H1 (cell line): Measurements from ENCODE around the gene GALNT4. TPM values are rescaled to one million over a fixed set of nuclear protein-coding genes. Genes with fewer than 3 reads are reported as not detected.

Experiments used
- CTCF ChIA-PET: fragments of 300-600 bp; sonication (Branson Sonifier 250); formaldehyde crosslinking; loops from one replicate; lab custom pipeline; 2021; ENCODE audit not compliant: partially characterized antibody; lab: Charles Lee
- POLR2A ChIA-PET: fragments of 300-600 bp; sonication (Branson Sonifier 250); formaldehyde crosslinking; loops from one replicate; lab custom pipeline; 2021; ENCODE audit warnings: inconsistent platforms; ENCODE audit not compliant: partially characterized antibody; lab: Charles Lee
- DNase-seq, 2 experiments: peaks; one replicate each; pipeline versions ENCODE4 v3.0.0 to v3.0.0-alpha.2; 2010 to 2022; ENCODE audit warnings: low spot score in 2 of 2, low read depth in 1 of 2, mixed read lengths in 1 of 2
- FAIRE-seq: peaks from 2 replicates; lab custom pipeline; 2011; peaks lifted over from hg19 to GRCh38; lab: Jason Lieb, UNC
- H2AFZ ChIP-seq: 2 replicates; pipeline ENCODE4 v1.8.1; 2012; ENCODE audit warnings: low read length, inconsistent platforms
- H2AK5ac ChIP-seq: 2 replicates; pipeline ENCODE4 v1.6.1; 2013; ENCODE audit warnings: low read depth, low read length
- H2BK120ac ChIP-seq: replicated peaks from 2 replicates; pipeline ENCODE3; 2013; ENCODE audit warnings: low read depth, low read length, inconsistent platforms
- H2BK12ac ChIP-seq: 2 replicates; pipeline ENCODE4 v1.6.1; 2013; ENCODE audit warnings: low read depth, low read length
- H2BK15ac ChIP-seq: 2 replicates; pipeline ENCODE4 v1.6.1; 2013; ENCODE audit warnings: low read length
- H2BK20ac ChIP-seq: 2 replicates; pipeline ENCODE4 v1.6.1; 2013; ENCODE audit warnings: low read length
- H2BK5ac ChIP-seq: 2 replicates; pipeline ENCODE4 v1.6.1; 2013; ENCODE audit warnings: low read depth, low read length
- H3K14ac ChIP-seq: 2 replicates; pipeline ENCODE4 v1.6.1; 2013; ENCODE audit warnings: inconsistent platforms; ENCODE audit not compliant: insufficient read length
- H3K18ac ChIP-seq: 2 replicates; pipeline ENCODE4 v1.6.1; 2013; ENCODE audit warnings: low read length; ENCODE audit errors: extremely low read depth
- H3K23ac ChIP-seq: 2 replicates; pipeline ENCODE4 v1.6.1; 2013; ENCODE audit warnings: inconsistent platforms; ENCODE audit not compliant: insufficient read length
- H3K23me2 ChIP-seq: 2 replicates; pipeline ENCODE4 v1.6.1; 2013; ENCODE audit warnings: low read depth, low read length
- H3K27ac ChIP-seq: 2 replicates; pipeline ENCODE4 v1.6.1; 2011; ENCODE audit warnings: low read depth, low read length, inconsistent platforms
- H3K27me3 ChIP-seq, 4 experiments: replicated peaks in 1 of 4; 1 replicate in 1 of 4; 2 replicates in 3 of 4; pipeline versions ENCODE4 v1.6.1 to v1.8.1; 2011 to 2013; ENCODE audit warnings: low read length in 3 of 4, mild to moderate bottlenecking in 3 of 4, inconsistent platforms in 2 of 4, mixed read lengths in 2 of 4, moderate library complexity in 1 of 4; ENCODE audit not compliant: control insufficient read depth in 3 of 4, insufficient read depth in 3 of 4; ENCODE audit errors: extremely low read depth in 1 of 4
- H3K36me3 ChIP-seq, 4 experiments: 2 replicates each; pipeline versions ENCODE4 v1.6.1 to v1.8.1; 2011 to 2013; ENCODE audit warnings: mild to moderate bottlenecking in 4 of 4, low read length in 3 of 4, moderate library complexity in 2 of 4, control low read depth in 1 of 4, inconsistent platforms in 1 of 4; ENCODE audit not compliant: insufficient read depth in 4 of 4, control insufficient read depth in 2 of 4
- H3K4ac ChIP-seq: replicated peaks from 2 replicates; pipeline ENCODE3; 2013; ENCODE audit warnings: low read length, low read depth, mixed read lengths, inconsistent platforms; ENCODE audit not compliant: insufficient read length
- H3K4me1 ChIP-seq, 4 experiments: replicated peaks in 1 of 4; 1 replicate in 1 of 4; 2 replicates in 3 of 4; pipeline versions ENCODE4 v1.6.1 to v1.8.1; 2011 to 2013; ENCODE audit warnings: low read length in 3 of 4, inconsistent platforms in 2 of 4, mixed read lengths in 1 of 4; ENCODE audit not compliant: insufficient read depth in 4 of 4, control insufficient read depth in 3 of 4
- H3K4me2 ChIP-seq, 2 experiments: 2 replicates each; pipeline versions ENCODE4 v1.6.1 to v1.8.1; 2011 to 2013; ENCODE audit warnings: low read depth in 2 of 2, low read length in 2 of 2, control low read depth in 1 of 2, inconsistent platforms in 1 of 2, mild to moderate bottlenecking in 1 of 2; ENCODE audit not compliant: insufficient read depth in 1 of 2
- H3K4me3 ChIP-seq, 4 experiments: fragments of 200-600, 300-600 bp in 1 of 4; sonication (generic), shearing (Covaris generic), sonication (Bioruptor Twin) in 1 of 4; 2 replicates each; pipeline versions ENCODE4 v1.5.1 to v1.8.1; 2011 to 2016; ENCODE audit warnings: low read length in 4 of 4, low read depth in 3 of 4, control low read depth in 2 of 4, inconsistent platforms in 2 of 4, mild to moderate bottlenecking in 2 of 4, mixed read lengths in 1 of 4, moderate library complexity in 1 of 4; ENCODE audit not compliant: insufficient read depth in 2 of 4; ENCODE audit errors: extremely low read depth in 1 of 4
- H3K56ac ChIP-seq: replicated peaks from 2 replicates; pipeline ENCODE3; 2013; ENCODE audit warnings: low read depth, mild to moderate bottlenecking, mixed read lengths, low read length, inconsistent platforms; ENCODE audit not compliant: insufficient read length
- H3K79me1 ChIP-seq: 2 replicates; pipeline ENCODE4 v1.6.1; 2013; ENCODE audit warnings: low read depth, low read length, control low read depth
- H3K79me2 ChIP-seq, 2 experiments: 2 replicates each; pipeline versions ENCODE4 v1.6.1 to v1.8.1; 2012 to 2013; ENCODE audit warnings: low read length in 2 of 2, mild to moderate bottlenecking in 2 of 2, inconsistent platforms in 1 of 2; ENCODE audit not compliant: insufficient read depth in 2 of 2, control insufficient read depth in 1 of 2
- H3K9ac ChIP-seq, 4 experiments: replicated peaks in 1 of 4; 1 replicate in 1 of 4; 2 replicates in 3 of 4; pipeline versions ENCODE4 v1.6.1 to v1.8.1; 2011 to 2013; ENCODE audit warnings: low read depth in 3 of 4, low read length in 3 of 4, control low read depth in 2 of 4, mild to moderate bottlenecking in 2 of 4, moderate library complexity in 2 of 4, inconsistent platforms in 1 of 4; ENCODE audit errors: extremely low read depth in 1 of 4
- H3K9me3 ChIP-seq, 2 experiments: 2 replicates each; pipeline versions ENCODE4 v1.6.1 to v1.8.1; 2012 to 2013; ENCODE audit warnings: mild to moderate bottlenecking in 2 of 2, moderate library complexity in 2 of 2, control low read depth in 1 of 2, inconsistent platforms in 1 of 2, low read depth in 1 of 2, low read length in 1 of 2, mixed read lengths in 1 of 2; ENCODE audit not compliant: insufficient read depth in 2 of 2
- H4K20me1 ChIP-seq, 2 experiments: replicated peaks in 1 of 2; 2 replicates each; pipeline versions ENCODE3 to v1.8.1; 2011 to 2013; ENCODE audit warnings: inconsistent platforms in 2 of 2, low read length in 2 of 2, mild to moderate bottlenecking in 1 of 2; ENCODE audit not compliant: insufficient read depth in 2 of 2, control insufficient read depth in 1 of 2
- H4K5ac ChIP-seq: 2 replicates; pipeline ENCODE4 v1.6.1; 2013; ENCODE audit warnings: low read length, low read depth, mixed read lengths, inconsistent platforms; ENCODE audit not compliant: insufficient read length
- H4K8ac ChIP-seq: 2 replicates; pipeline ENCODE4 v1.8.0; 2013; ENCODE audit warnings: mild to moderate bottlenecking, moderate library complexity, low read length, inconsistent platforms; ENCODE audit not compliant: insufficient read depth; ENCODE audit errors: extremely low read depth
- H4K91ac ChIP-seq: replicated peaks from 2 replicates; pipeline ENCODE3; 2013; ENCODE audit warnings: low read length, mixed read lengths, inconsistent platforms; ENCODE audit not compliant: insufficient read length
- BCL11A ChIP-seq, 2 experiments: IDR thresholded peaks; one replicate each; pipeline ENCODE4 v1.6.1; 2011; ENCODE audit warnings: low read depth in 2 of 2, low read length in 2 of 2, mild to moderate bottlenecking in 2 of 2
- BRCA1 ChIP-seq: IDR thresholded peaks from 2 replicates; pipeline ENCODE4 v1.6.1; 2012; ENCODE audit warnings: low read depth, low read length, improper control_type of control experiment
- CBX5 ChIP-seq: fragments of 300-800, 300-1000 bp; sonication (generic); IDR thresholded peaks from 2 replicates; pipeline ENCODE4 v1.7.1; 2016; ENCODE audit warnings: antibody characterized with exemption, low read length, low read depth
- CEBPB ChIP-seq: IDR thresholded peaks from 2 replicates; pipeline ENCODE4 v1.6.1; 2012; ENCODE audit warnings: low read depth, low read length
- CHD1 ChIP-seq: IDR thresholded peaks from 2 replicates; pipeline ENCODE4 v1.6.1; 2012; ENCODE audit warnings: low read depth, low read length, improper control_type of control experiment
- EGR1 ChIP-seq: IDR thresholded peaks from 2 replicates; pipeline ENCODE4 v1.6.1; 2011; ENCODE audit warnings: low read depth, low read length, borderline replicate concordance
- EZH2 ChIP-seq: fragments of 200-600 bp; sonication (generic); IDR thresholded peaks from 2 replicates; pipeline ENCODE4 v1.7.1; 2012; ENCODE audit warnings: low read depth, mild to moderate bottlenecking, moderate library complexity, low read length, inconsistent platforms; ENCODE audit not compliant: severe bottlenecking
- TAF7 ChIP-seq: optimal IDR thresholded peaks from 2 replicates; pipeline ENCODE3; 2011; ENCODE audit warnings: low read depth, mild to moderate bottlenecking, inconsistent platforms, low read length, moderate library complexity, borderline replicate concordance
- WGBS, 2 experiments: shearing (Covaris generic) in 1 of 2; methylation state at CpG; one replicate each; pipeline versions ENCODE4 v1.1.6 to v1.1.7; 2013 to 2015; ENCODE audit warnings: low lambda C conversion rate in 2 of 2, mixed read lengths in 2 of 2, inconsistent platforms in 1 of 2, low coverage in 1 of 2, missing lambda C conversion rate in 1 of 2; ENCODE audit not compliant: insufficient replicate concordance in 2 of 2, insufficient coverage in 1 of 2, insufficient read length in 1 of 2; ENCODE audit errors: extremely low coverage in 1 of 2, missing lambda C conversion rate in 1 of 2; 5-methylcytosine and 5-hydroxymethylcytosine counted together
- polyA plus RNA-seq, 7 experiments: library from polyadenylated mRNA; depleted of rRNA in 3 of 7; stranded (reverse) in 5 of 7; unstranded in 2 of 7; fragments of >200 nt in 5 of 7; fragments of 200-250 nt in 2 of 7; gene quantifications; 1 replicate in 5 of 7; 2 replicates in 1 of 7; 4 replicates in 1 of 7; pipeline versions ENCODE4 v1.2.1 to v1.2.3, GENCODE V29; 2011 to 2013; ENCODE audit warnings: missing spikeins in 2 of 7, mixed read lengths in 2 of 7
- total RNA-seq: library from RNA; stranded (reverse); fragmentation: NEBNext Ultra II Directional; extraction: Animal tissue kit (Norgen Biotek cat#: 25700); gene quantifications from 2 replicates; pipeline ENCODE4 v1.2.1, GENCODE V29; 2021

GALNT4 gene
- total and polyA plus RNA-seq, 2 of the 8 experiments (the other 6 are each of a cell fraction or from before 2014, with no cell fraction given) = 0.45 to 3.3 TPM

DNA sequence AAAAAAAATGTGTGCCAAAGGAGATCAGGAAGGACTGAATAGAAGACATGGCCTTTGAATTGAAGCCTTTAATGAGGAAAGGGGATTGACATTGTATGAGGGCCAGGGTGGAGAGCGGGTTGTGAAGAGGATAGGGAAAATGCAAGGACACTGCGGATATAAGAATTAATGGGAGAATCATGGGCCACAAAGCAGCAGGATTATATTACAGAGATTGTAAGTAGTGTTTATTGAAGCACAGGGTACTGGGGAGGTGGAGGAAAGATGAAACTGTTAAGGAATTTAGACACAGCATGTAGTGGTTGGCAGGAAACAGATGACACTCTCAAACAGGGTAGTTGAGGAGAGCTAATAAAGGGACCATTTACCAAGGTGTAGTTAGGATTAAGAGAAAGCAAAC, 17.6 kb upstream of the GALNT4 start:
- WGBS, 2 experiments = 75% methylated on average over 2 of the region's 2 CpGs; no CpG with 5 or more reads in 1 of the 2 experiments
- Histone ChIP-seq H3K4me3 (no peak overlapping the region), H3K18ac (no peak overlapping the region), H3K4ac (no peak overlapping the region), H2BK5ac (no peak overlapping the region), H3K36me3 (no peaks in the 10 kb centered on the region), H2AK5ac (no peak overlapping the region), H2BK15ac (no peak overlapping the region), H3K9me3 (no peaks in the 10 kb centered on the region), H3K23ac (no peak overlapping the region), H3K14ac (no peak overlapping the region), H3K4me1 (no peaks in the 10 kb centered on the region; a peak in 1 of 7 replicates), H2BK20ac (no peak overlapping the region), H2BK120ac (no peak overlapping the region), H4K8ac (no peak overlapping the region), H4K91ac (no peak overlapping the region), H3K4me2 (no peak overlapping the region), H2AFZ (no peak overlapping the region), H3K23me2 (no peaks in the 10 kb centered on the region), H4K20me1 (no peaks in the 10 kb centered on the region), H3K79me1 (no peaks in the 10 kb centered on the region), H2BK12ac (no peak overlapping the region), H3K9ac (no peak overlapping the region), H3K27ac (no peak overlapping the region), H3K79me2 (no peaks in the 10 kb centered on the region), H3K56ac (no peak overlapping the region), H4K5ac (no peak overlapping the region), H3K27me3 (no peaks in the 10 kb centered on the region)
- no peak for FAIRE-seq
- POLR2A ChIA-PET = no interaction called here
- CTCF ChIA-PET = interaction anchor here (0.6 to 1.8 kb wide), 15 partner anchors 8 to 733 kb away, joined by 3 to 8 read pairs (median 3); no protein-coding TSS in a partner anchor
- no peak for DNase-seq
- TF ChIP-seq CBX5 (no peak), CHD1 (no peak), EGR1 (no peak), BRCA1 (no peak), TAF7 (no peak), EZH2 (no peak), CEBPB (no peak), BCL11A (IDR thresholded peaks at IDR 0.05; ENCODE audit: low read depth in 2 of 2, low read length in 2 of 2) (no peak)
